Measurements from ENCODE around the gene ERLEC1.

DNA sequence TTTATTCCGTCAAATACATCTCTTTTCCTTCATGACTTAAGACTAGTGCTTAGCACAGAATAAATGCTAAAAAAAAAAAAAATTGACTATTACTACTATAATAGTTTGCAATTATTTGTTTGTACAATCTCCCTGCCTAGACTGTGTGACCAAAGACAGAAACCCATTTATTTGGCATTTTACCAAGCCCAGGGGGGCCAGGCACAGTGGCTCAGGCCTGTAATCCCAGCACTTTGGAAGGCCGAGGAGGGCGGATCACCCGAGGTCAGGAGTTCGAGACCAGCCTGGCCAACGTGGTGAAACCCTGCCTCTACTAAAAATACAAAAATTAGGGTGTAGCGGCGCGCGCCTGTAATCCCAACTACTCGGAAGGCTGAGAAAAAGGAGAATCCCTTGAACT lies 1.5 kb upstream of the ERLEC1 start:
- TF ChIP-seq ZFX (IDR thresholded peaks at IDR 0.05; ENCODE audit: borderline replicate concordance) = no peak
- TF ChIP-seq, protein P1, sequence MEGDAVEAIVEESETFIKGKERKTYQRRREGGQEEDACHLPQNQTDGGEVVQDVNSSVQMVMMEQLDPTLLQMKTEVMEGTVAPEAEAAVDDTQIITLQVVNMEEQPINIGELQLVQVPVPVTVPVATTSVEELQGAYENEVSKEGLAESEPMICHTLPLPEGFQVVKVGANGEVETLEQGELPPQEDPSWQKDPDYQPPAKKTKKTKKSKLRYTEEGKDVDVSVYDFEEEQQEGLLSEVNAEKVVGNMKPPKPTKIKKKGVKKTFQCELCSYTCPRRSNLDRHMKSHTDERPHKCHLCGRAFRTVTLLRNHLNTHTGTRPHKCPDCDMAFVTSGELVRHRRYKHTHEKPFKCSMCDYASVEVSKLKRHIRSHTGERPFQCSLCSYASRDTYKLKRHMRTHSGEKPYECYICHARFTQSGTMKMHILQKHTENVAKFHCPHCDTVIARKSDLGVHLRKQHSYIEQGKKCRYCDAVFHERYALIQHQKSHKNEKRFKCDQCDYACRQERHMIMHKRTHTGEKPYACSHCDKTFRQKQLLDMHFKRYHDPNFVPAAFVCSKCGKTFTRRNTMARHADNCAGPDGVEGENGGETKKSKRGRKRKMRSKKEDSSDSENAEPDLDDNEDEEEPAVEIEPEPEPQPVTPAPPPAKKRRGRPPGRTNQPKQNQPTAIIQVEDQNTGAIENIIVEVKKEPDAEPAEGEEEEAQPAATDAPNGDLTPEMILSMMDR (IDR thresholded peaks at IDR 0.05) = no peak

Data from 22Rv1 (cell line).